CD1c-positive myeloid dendritic cell (primary cell): Measurements from ENCODE around the gene TEAD1.

Source experiments
- DNase-seq: peaks from one replicate; pipeline ENCODE4 v3.0.0-alpha.2; 2016; ENCODE audit errors: extremely low spot score

The TEAD1 gene

DNA sequence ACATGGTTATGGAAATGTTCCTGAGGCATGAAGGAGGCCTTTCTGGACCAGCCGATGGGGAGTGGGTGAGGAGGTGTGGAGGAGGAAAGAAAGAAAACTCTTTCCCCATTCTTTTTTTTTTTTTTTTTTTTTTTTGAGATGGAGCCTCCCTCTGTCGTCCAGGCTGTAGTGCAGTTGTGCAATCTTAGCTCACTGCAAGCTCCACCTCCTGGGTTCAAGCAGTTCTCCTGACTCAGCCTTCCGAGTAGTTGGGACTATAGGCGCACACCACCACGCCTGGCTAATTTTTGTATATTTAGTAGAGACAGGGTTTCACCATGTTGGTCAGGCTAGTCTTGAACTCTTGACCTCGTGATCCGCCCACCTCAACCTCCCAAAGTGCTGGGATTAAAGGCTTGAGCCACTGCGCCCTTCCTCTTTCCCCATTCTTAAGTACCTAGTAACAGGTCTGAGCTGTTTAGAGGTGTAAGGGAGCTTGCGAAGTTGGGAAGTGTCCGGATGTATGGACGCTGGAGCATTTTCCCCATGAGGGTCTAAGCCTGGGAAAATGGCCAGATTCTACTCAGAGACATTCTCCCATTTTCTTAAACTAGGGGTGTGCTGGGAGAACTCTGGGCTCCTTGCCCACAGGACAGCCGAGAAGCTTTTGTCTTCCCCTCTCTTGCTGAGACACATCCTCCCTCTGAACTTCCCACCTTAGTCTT, 135.8 kb downstream of the TEAD1 start:
- DNase-seq, result no peak

DNA sequence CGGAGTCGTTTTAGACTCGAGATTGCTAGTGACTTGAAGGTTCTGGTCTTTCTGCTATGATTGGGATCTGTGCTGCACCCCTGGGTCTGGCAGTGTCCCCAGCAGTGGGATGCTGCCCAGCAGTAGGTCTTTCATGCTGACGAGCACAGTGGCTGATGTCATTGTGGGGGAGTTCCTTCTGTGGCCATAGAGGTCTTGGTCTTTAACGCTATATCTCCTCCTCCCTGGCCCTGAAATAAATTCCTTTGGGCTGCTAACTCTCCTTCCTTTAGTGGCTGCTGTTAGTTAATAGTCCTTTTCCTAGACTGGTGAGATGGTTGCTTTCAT, 136.3 kb downstream of the TEAD1 start:
- no peak for DNase-seq

DNA sequence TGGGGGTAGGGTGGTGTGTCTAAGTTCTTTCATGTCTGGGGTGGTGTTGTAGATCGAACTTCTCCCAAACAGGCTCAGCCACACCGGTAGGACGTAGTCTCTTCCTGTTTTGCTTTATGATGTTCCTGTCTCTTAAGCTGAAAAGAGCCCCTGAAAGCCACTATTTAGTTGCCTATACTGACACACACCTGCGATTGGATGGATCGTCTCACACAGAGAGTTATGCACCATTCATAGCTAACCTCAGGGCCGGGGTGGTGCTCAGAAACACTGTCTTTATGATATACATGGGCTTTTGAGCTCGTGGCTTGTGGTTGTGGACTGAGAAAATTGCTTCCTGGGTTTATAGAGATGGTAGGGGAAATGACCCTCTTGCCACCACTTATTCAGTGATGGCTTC, 137.6 kb downstream of the TEAD1 start:
- DNase-seq, result no peak

DNA sequence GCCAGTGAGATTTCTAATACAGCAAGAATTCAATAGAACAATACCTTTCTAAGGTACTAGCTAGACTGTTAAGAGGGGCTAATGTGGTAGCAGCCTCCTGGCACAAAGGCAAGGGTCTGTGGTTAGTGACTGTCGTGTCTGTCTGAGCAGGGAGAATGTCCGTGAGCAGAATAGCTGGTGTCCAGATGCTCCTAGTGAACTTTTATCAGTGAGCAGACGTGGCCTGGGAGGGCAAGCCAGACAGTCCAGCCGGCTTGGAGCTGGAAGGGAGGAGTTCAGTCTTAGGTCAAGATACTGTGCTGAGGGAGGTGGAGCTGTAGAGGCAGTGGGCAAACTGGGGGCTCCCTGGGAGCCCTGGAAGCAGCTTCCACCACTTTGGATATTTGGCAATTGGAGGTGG, 138.6 kb downstream of the TEAD1 start:
- no peak for DNase-seq

DNA sequence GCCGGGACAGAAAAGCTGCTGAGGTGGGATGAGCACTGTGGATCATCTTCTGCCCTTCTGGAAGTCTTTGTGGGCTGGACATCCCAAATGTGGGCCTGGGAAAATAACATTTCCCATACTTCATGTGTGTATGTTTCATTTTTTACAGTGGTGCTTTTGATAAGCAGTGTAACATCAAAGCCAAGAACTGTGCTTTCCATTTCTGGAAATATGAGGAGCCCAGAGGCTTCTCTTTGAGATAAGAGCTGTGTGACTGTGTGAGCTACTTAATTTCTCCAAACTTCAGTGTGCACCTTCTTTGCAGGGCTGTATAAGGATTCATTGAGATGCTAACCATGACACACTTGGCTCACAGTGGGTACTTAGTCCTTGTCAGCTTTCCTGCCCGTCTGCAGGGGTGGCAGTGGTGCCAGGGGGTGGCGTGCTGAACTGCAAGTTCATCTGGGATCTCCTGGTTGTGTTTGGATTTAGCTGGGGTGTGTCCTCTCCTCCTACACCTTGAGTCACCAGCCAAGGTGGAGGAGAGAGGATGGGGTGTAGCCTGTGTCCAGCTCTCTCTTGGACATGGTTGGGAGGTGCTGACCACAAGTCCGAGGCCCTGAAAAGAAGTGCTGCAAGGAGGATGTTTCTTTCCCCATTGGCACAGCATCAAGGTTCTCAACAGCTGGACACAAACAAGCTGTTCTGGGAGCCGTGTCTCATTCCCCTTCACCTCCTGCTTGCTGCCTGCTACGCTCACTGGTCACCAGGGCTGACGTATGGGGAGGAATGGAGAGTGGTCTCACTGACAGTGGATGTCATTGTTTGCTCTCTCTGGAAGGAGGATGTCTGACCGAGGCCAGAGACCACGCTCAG, 139.4 kb downstream of the TEAD1 start:
- DNase-seq, result no peak

DNA sequence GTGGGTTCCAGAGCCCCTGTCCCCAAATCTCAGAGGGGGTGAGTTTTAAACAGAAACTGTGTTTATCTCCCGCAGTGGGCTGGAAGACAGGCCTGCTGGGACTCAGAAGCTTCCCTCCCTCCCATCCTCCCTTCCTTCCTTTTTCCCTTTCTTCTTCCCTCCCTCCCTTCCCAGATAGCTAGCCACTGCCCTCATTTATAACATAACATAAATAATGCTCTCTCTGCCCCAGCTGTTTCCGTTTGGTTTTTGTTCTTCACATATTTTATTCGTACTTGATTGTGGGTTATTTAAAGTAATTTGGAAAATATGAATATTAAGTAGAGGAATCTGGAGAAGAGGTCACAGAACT, 140.9 kb downstream of the TEAD1 start:
- DNase-seq, result no peak

DNA sequence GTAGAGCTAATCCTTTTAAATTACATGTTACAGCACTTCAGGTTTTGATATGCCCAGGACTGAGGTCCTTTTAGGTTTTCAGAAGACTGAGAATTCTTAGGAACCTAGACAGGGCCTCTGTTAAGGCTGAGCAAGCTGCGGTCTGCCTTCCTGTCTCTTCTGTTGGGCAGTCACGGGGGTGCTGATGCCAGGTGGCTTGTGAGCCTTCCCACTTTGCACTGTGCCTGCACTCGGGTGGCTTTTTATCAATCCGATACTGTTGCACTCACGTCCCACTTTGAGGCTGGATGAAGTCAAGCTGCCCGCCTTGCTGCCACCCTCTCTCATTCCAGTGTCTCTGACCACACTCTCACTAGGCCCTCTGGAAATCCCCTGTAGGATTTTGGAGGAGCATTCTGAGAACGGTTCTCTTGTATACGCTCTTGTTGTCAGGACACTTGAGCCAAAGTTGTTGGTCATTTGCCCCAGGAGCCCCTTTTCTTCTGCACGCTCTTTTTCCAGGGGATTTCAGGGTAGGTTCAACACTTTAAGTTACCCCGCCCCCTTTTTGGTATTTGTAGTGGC, 141.8 kb downstream of the TEAD1 start:
- no peak for DNase-seq

DNA sequence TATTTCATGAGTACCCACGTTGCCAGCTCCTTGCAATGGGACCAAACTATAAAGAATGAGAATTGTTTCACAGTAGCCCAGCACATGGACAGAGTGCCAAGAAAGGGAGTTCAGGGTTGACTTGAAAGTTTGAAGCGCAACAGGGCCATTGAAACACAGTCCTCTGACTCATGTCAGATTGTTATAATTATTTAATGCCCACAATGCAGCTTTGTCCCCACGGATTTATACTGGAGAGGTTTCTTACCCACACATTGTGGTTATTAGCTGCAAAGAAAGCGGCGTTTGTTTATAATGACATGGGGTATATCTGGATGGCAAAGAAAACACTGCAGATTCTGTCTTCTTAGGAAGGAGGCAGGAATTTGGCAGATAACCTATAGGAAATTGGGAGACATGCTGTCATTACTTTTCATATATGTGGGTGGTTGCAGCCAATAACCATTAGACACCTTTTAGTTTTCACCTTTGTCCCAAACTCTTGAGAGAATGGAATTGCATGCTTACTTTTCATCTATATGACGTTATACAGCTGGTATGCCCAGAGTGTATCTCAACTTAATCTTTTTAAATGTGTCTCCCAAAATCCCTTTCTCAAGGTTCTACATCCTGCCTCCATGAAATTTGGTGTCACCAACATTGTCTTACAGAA, 143.6 kb downstream of the TEAD1 start:
- no peak for DNase-seq

DNA sequence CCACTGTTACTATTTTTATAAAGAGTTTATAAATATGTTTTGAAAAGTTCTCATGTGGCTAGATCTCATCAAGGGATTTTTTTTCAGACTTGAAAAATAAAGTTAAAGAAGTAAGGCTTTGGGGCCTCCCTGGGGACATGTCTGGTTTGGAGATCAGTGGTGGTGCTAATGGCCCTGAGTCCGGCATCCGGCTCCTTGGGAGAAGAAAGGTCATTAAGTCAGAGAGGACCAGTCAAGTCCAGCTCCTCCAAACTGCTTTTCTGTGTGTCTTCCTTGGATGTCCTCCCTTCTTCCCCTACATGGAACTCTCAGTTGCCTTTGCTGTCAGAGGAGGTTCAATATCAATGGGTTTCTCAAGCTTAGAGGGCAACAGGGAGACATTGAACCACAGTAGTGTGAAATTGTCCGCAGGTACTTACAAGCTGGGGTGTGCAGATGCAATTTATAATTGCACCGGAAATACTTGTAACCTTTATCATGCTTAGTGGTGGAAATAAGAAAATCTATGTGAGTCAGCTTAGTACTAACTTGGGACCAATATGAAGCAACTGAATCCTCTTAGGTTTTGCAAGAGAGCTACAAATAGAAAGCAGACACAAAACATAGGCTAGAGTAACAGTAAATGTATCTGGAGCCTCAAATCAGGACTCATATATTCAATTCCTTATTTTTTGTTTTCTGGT, 144.3 kb downstream of the TEAD1 start:
- no peak for DNase-seq

DNA sequence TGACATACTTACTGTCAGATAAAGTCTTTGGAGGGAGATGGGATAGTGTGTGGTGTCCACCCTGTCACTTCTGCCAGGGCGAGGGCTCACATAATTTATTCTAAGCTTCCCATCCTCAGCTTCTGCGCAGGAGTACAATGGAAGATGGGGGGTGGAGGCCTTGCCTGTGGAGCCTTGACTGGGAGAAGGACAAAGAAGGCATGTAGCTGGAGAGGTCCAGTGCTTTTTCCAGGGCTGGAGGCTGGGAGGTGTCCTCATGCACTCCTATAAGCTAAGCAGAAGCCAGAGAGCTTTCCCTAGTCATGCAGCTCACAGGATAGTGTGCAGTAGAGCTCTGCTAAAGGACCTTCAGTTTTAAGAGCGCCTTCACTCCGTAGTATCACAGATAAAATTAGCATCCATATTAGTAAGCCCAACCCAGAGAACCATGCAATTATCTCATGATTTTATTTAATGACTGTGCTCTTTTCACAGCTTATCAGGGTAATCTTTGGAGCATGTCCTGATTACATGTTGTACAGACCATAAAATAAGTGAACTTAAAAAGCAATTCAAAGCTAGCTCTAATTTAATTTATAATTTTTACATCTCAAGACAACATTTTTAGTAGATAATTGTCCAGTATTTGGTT, 148.3 kb downstream of the TEAD1 start:
- no peak for DNase-seq

DNA sequence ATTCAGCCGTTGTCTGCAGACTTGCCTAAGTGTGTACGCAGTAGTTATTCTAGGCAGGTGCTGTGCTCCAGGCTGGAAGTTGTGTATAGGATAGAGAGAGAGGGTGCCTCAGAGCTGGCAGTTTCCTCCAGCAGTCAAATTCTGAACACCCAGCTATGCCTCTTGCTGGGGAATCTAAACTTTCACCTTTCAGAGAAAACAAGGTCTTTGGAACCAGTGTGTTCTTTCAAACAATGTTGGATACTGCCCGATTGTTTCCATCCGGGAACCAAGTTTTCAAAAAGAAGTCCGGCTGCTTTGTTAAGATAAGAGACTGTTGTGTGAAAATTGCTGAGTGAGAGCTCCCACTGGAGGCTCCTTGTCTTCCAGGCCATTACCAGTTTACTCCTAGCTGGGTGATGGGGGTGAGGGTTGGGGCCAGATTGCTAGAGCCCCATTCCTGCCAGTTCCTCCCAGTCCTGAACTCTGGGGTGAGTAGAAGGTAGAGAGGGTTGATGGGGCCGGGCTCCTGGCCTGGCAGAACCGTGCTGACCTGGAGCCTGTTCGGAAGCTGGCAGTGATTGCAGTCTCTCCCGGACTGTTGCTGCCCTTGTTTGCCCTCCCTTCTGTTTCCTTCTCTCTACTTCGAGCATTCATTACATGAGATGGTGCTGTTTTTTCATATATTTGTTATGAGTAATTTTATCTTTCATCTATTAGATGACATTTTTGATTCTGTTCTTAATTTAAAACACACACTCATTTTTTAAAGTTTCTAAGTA, 150.2 kb downstream of the TEAD1 start:
- DNase-seq, result no peak

DNA sequence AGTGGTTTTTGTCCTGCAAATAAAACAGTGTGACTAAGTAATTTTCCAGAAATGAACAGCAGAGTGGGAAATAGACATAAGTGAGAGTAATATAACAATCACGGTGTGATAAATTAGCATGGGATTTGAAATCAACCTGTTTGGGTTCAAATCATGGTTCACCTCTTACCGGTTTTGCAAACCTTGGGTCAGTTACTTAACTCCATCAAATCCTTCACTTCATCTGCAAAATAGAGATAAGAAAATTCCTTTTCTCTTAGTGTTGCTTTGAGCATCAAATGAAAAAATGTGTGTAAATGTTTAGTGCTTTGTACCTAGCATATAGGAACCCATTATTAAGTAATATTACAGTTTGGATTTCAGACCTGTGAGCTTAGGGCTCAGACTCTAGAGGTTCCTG, 152.2 kb downstream of the TEAD1 start:
- DNase-seq, result no peak

DNA sequence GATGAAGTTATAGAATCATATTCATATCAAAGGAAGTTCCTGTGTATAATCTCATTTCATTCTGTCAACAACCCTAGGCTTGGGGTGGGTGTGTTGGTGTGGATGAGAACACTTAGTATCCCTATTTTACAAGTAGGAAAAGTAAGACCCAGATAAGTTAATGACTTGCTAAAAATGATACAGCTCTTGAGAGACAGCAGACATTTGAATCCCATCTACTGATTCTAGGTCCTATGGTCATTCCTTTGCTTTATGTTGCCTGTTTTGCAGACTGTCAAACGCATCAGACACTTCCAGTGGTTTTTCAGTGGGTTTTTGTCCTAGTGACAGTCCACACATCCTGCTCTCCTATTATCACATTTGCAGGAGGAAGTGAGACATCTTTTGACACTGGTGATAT, 153.1 kb downstream of the TEAD1 start:
- DNase-seq, result no peak

DNA sequence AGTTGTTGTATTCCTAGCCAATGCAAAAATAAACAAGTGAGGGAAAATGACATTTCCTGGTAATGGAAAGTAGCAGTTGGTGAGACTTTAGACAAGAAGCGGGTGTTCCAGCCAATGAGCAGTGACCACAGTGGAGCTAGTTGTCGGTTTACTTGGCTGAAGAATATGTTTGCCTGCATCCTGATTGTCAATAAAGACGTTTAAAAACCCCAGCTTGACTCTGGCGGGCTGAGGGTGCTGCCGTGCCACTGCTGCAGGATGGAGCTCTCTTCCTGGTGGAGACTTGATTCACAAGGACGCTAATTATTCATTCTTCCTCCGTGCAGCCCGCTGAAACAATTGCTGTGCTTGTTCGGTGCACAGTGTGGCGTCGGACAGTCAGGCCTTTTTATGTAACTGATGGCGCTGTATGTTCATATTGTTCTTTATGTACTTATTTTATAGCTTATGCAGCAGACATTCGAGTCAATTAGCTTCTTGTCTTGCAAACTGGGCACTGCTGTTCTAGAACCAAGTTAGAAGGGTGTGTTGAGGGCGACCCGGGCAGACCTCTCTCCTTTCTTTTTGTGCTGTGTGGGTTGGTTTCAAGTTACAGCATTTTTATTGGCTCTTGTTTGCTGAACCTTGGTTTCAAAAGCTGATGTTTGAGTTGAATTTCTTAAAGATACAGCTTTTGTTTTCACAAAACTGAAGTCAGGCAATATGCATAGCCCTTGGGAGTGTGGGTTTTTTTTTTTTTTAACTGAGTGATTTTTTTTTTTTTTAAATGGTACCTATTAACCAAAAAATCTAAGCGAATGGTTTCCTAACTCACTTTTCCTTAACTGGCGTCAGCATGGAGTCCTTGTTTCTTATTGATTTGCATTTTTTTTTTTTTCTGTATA, 153.9 kb downstream of the TEAD1 start:
- DNase-seq, result no peak

DNA sequence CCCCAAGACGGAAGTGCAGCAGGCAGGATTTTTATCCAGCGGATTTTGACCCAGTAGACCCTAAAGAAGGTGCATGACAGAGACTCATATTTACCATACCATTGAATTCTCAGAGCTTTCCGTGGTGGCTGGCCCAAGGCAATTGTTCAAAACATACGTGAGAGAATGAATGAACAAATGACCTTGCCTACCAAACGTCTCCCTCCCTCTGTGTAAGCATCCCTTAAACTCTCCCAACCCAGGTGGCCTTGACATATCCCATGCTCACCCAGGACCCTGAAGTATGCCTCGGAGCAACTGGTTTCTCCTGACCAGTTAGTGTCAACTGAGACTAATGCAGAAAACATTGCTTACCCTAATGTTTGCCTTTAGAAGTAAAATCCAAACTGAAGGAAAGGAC, 154.9 kb downstream of the TEAD1 start:
- no peak for DNase-seq

DNA sequence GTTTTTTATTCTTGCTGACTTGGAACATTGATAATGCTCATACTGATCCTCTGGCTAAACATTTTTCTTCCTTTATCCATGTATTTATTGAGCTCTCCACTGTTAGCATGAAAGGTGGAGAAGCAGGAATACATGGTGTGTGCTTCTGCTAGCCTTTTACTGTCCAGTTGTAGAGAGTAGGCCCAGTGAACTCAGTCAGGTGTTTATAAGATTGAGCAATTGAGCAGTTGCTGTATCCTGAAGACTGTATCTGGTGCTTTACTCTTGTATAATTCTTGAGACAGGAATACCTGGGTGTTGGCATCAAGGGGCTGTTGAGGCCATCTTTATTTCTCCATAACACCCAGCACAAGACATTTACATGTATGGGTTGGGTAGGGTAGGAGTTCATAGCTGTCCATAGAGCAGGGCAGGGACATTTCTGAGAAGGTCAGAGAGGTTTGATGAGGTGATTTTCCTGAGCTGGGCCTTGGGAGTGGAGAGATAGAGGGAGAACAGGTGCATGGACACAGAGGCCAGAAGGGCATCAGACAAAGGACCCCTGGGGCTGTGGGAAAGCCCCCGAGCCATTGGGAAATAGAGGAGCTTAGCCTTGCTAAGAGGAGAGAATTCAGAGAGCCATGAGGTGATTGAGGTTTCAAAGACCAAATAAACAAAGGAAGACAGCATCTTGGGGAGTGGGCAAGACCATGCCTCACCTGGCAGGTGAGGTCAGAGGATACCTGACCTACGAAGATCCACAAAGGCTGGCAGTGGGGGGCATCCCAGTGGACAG, 155.5 kb downstream of the TEAD1 start:
- DNase-seq, result no peak

DNA sequence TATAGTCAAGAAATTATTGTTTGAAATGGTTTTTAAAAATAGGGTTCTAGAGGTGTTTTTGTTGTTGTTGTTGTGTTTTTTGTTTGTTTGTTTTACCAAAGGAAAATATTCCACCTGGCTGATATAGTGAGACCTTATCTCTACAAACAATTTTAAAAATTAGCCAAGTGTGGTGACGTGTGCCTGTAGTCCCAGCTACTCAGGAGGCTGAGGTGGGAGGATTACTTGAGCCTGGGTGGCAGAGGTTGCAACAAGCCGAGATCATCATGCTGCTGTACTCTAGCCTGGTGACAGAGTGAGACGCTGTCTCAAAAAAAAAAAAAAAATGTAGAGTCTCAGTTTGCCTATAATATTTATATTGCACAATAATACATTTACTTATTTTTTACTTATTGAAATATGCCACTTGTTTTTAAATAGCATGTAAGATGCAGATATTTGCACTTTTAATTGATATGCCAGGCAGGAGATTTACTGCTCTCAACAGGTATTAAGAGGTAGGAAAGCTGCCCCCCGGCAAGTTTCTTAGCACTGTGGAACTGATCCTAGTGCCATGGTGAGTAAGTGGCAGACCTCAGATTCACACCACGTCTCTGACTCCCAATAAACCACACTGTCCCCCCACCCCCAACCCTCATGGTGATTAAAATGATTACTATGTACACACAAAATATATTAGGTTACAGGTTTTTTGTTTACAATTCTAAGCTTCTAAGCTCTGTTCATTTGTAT, 157.4 kb downstream of the TEAD1 start:
- no peak for DNase-seq

DNA sequence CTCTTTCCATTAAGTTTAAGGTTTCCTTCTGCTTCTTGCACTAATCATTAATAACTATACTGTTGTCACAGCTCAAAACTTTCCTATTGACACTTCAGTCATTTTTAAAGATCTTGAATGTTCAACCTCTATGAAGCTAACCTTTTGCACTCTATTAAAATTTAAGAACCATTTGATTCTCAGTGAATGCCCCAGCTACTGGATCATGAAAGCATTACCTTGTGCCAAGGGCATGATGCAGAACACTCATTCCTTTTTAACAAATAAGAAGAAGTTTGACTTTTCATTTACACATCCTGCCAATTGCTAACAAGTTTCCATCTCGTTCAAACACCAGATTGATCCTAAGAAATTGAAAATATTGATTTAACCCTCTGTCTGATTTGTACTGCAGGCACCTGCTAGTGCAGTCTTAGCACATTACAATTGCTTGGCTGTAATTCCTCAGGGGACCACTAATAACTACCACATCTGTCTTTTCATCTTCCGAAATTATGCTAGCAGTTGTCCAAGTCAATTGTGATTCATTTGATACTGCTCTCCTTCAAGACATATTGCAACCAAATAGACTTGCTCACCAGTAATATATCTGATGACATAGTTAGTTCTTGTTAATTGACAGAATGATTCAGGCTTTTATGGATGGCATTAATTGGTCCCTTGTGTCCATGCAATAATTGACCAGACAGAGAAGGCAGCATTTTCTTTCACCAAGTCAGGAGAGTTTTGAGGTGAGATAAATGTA, 158.4 kb downstream of the TEAD1 start:
- DNase-seq, result no peak
